Cortex of kidney (tissue), 1 donor: ENCODE data around the gene NUTM2F.
"Not testable (repeated sequence)": the region's sequence is repeated elsewhere in the genome, so short reads cannot be mapped to it uniquely, and the experiment has no call there.

ENCODE experiments used
- DNase-seq: peaks from one replicate; lab custom pipeline; 2025; lab: John Stamatoyannopoulos, UW

The NUTM2F gene

GRCh38 chr9:94316236-94316635 is 12.2 kb downstream of the NUTM2F start:
- not testable (repeated sequence) for DNase-seq

- DNase-seq, result not testable (repeated sequence)
Observed at GRCh38 chr9:94315034-94315984, 13.1 kb downstream of the NUTM2F start.

- DNase-seq, result no peak
Observed at GRCh38 chr9:94303321-94303720, 25.1 kb downstream of the NUTM2F start.

GRCh38 chr9:94302426-94302825 is 26.0 kb downstream of the NUTM2F start:
- no peak for DNase-seq

- no peak for DNase-seq
Observed at GRCh38 chr9:94301583-94301982, 26.9 kb downstream of the NUTM2F start.

- DNase-seq, result no peak
Observed at GRCh38 chr9:94300470-94301301, 27.8 kb downstream of the NUTM2F start.

GRCh38 chr9:94298949-94299599 is 29.4 kb downstream of the NUTM2F start:
- no peak for DNase-seq

GRCh38 chr9:94289691-94290090 is 38.8 kb downstream of the NUTM2F start:
- DNase-seq, result no peak

- DNase-seq, result no peak
Observed at GRCh38 chr9:94287877-94288513, 40.4 kb downstream of the NUTM2F start.

GRCh38 chr9:94286116-94286515 is 42.3 kb downstream of the NUTM2F start:
- DNase-seq, result no peak

GRCh38 chr9:94281101-94281500 is 47.3 kb downstream of the NUTM2F start:
- DNase-seq, result no peak

GRCh38 chr9:94280409-94280989 is 47.9 kb downstream of the NUTM2F start:
- no peak for DNase-seq

- DNase-seq, result no peak
Observed at GRCh38 chr9:94277885-94278536, 50.4 kb downstream of the NUTM2F start.

- not testable (repeated sequence) for DNase-seq
Observed at GRCh38 chr9:94277029-94277428, 51.4 kb downstream of the NUTM2F start.

- DNase-seq, result no peak
Observed at GRCh38 chr9:94270009-94270408, 58.4 kb downstream of the NUTM2F start.

- DNase-seq, result no peak
Observed at GRCh38 chr9:94269264-94269663, 59.2 kb downstream of the NUTM2F start.
